GM23338 (cell line): ENCODE data around the gene PTPN18.

Experiments used
- CREB1 ChIP-seq: fragments of 250-450 bp; sonication (Bioruptor Pico); IDR thresholded peaks from 2 replicates; pipeline ENCODE4 v1.5.0; 2020; ENCODE audit warnings: low read depth, mild to moderate bottlenecking, moderate library complexity
- CTCF ChIP-seq, 2 experiments: fragments of 200-600 bp in 1 of 2; sonication (generic) in 1 of 2; conservative IDR thresholded peaks; 2 replicates each; pipeline versions ENCODE4 v1.5.1 to v1.6.1; 2016 to 2017; ENCODE audit warnings: antibody characterized with exemption in 2 of 2, low read depth in 2 of 2, mild to moderate bottlenecking in 2 of 2, moderate library complexity in 1 of 2
- EZH2 ChIP-seq: fragments of 200-600 bp; sonication (generic); IDR thresholded peaks from one replicate; pipeline ENCODE4 v1.8.0; 2017; ENCODE audit warnings: antibody characterized with exemption, mild to moderate bottlenecking, low read depth; ENCODE audit not compliant: unreplicated experiment
- EZH2phosphoT487 ChIP-seq: fragments of 200-600 bp; sonication (generic); IDR thresholded peaks from one replicate; pipeline ENCODE4 v1.8.1; 2018; ENCODE audit warnings: antibody characterized with exemption; ENCODE audit not compliant: unreplicated experiment
- POLR2AphosphoS5 ChIP-seq: IDR thresholded peaks from 2 replicates; pipeline ENCODE4 v1.6.1; 2016; ENCODE audit warnings: antibody characterized with exemption, low read depth
- REST ChIP-seq: IDR thresholded peaks from one replicate; pipeline ENCODE4 v1.6.1; 2018; ENCODE audit warnings: antibody characterized with exemption; ENCODE audit not compliant: unreplicated experiment
- ZNF114 ChIP-seq: fragments of 250-450 bp; sonication (Bioruptor Pico); IDR thresholded peaks from 2 replicates; pipeline ENCODE4 v1.5.0; 2020; ENCODE audit warnings: mild to moderate bottlenecking, moderate library complexity
- ZNF462 ChIP-seq: fragments of 250-450 bp; sonication (Bioruptor Pico); IDR thresholded peaks from 2 replicates; pipeline ENCODE4 v1.5.0; 2020; ENCODE audit warnings: mild to moderate bottlenecking, moderate library complexity
- TF ChIP-seq, protein P1 (sequence below): IDR thresholded peaks from 2 replicates; pipeline ENCODE4 v1.6.1; 2016; ENCODE audit warnings: antibody characterized with exemption

GRCh38 chr2:130316596-130316995, 39.3 kb upstream of the PTPN18 start:
- TF ChIP-seq CTCF (conservative IDR thresholded peaks at IDR 0.05; ENCODE audit: low read depth in 2 of 2) = no peak
- TF ChIP-seq, protein P1, sequence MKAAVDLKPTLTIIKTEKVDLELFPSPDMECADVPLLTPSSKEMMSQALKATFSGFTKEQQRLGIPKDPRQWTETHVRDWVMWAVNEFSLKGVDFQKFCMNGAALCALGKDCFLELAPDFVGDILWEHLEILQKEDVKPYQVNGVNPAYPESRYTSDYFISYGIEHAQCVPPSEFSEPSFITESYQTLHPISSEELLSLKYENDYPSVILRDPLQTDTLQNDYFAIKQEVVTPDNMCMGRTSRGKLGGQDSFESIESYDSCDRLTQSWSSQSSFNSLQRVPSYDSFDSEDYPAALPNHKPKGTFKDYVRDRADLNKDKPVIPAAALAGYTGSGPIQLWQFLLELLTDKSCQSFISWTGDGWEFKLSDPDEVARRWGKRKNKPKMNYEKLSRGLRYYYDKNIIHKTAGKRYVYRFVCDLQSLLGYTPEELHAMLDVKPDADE = no peak
- no peak for TF ChIP-seq EZH2
- TF ChIP-seq CREB1 (CRISPR knock-in tag) = no peak
- TF ChIP-seq ZNF114 (CRISPR knock-in tag) = no peak
- TF ChIP-seq POLR2AphosphoS5 = no peak
- TF ChIP-seq REST = no peak
- TF ChIP-seq ZNF462 (CRISPR knock-in tag) = no peak
- TF ChIP-seq EZH2phosphoT487 = no peak
